T-helper 1 cell (primary cell): Measurements from ENCODE around the gene RABL3.
"Not testable (repeated sequence)": the region's sequence is repeated elsewhere in the genome, so short reads cannot be mapped to it uniquely, and the experiment has no call there.

Source experiments
- DNase-seq, 5 donors: peaks; one replicate each; pipeline ENCODE4 v3.0.0-alpha.2; 2012 to 2020

The RABL3 gene

DNA sequence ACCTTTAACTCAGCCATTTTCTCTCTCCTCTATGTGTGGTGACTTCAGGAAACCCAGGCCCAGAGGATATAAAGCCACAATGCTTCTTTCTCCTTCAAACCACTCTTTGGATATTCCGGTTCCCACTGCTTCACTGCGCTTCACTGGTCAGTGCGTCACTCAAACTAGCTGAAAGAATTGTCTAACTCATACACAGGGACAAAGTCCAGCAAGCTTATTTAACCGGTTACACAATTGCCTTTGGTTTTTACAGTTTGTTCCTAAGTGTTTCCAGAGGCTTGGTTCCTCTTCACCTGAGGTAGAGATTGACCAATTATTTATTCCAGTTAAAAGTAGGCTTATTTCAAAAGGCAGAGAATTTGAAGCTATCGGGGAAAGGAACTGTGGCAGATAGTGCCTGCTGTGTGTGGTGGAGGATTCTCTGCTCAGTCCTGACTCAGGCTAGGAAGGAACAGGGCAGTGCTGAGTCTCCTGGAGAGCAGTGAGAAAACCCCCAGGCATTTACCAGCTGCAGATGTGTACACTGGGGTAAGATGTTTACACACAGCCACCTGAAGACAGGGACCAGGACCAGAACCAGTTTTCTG lies 60.1 kb downstream of the RABL3 start, which contains the start of gene HGD:
HGD (minus strand) TSS at position 145 of the 587 bp plus-strand sequence; CDS start at position 17, 128 bp downstream.
- DNase-seq: no peak

DNA sequence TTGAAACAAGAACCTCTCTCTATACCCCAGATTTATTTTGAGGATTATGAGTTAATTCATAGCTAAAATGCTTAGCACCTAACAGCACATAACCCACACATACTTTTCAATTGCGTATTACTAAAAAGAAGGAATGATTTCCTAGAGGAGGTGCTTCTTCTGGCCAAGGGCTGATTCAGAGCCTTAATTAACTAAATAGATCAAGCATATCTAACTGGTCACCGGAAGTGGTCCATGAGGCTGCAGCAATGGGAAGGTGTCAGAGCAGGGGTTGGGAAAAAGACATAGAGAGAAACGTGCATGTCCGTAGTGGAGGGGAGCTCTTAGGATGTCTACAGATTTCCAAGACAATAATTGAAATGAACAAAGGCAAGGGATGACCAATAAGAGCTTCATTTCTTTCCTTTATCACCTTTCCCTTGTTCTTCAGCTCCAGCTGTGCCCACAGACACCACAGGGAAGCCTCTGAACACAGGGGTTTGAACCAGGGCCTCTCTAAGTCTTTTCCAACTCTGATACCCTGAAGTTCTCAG lies 60.7 kb downstream of the RABL3 start:
- no peak for DNase-seq

DNA sequence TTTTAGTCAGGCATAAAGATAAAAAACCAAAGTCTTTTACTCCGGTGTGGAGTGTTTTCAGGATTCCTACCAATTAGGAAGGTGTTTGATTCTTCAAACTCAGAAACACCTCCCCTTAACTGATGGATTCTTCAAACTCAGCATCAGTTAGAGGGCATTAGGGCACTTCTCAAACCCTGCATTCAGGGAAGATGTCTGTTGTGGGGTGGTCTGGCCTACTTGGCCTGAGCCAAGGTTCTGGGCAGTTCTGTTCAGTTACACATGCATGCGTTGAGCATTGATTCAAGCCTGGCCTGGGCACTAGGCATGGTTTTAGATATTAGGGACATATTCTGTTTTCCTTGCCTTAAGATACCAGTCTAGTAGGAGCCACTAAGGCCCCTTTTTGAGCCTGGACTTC lies 61.3 kb downstream of the RABL3 start:
- DNase-seq: no peak

DNA sequence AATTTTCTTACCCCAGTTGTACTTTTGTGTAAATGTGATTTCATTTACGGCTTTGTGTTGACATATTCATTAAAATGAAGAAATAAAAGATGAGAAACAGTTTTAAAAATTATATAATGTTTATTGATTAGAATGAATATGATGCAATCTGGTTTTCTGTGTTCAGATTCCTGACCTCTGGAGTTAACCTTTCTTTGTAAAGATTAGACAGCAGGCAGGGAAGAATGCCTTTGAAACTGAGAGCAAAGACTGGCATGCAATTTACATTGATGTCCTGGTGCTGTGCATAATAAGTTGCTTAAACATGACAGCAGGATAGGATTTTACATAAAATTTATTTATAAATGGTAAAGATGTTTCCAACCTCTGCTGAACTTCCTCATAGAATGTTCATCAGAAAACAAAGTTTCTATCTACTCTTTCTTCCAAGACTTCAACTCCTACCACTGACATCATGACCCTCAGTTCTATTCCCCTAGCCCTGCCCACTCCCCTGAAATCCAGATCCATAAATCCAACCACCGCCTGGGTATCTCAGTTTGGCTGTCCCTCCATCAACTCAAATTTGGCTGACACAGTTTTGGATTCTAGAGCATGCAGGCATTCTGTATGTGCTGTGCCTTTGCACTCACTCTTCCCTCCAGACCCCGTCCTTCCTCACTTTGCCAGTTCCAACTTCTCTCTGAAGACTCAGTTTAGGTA lies 62.0 kb downstream of the RABL3 start:
- DNase-seq: no peak

DNA sequence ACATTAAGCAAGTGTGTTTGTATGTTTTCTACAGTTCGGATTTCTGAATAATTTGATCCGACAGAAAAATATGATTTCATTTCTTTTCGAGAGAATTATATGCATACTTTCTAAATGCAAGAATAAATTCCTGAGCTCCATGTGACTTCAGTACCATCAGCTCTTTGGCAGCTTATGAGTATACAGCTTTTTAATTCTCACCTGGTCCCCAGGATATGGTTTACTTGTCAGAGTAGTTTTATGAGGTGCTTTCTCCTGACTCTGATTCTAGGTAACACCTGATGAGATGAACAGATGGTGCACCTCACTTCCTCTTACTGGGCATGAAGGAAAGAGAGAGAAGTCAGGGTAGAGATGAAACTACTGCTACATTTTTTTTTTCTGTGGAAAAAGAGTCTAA lies 63.3 kb downstream of the RABL3 start:
- no peak for DNase-seq

DNA sequence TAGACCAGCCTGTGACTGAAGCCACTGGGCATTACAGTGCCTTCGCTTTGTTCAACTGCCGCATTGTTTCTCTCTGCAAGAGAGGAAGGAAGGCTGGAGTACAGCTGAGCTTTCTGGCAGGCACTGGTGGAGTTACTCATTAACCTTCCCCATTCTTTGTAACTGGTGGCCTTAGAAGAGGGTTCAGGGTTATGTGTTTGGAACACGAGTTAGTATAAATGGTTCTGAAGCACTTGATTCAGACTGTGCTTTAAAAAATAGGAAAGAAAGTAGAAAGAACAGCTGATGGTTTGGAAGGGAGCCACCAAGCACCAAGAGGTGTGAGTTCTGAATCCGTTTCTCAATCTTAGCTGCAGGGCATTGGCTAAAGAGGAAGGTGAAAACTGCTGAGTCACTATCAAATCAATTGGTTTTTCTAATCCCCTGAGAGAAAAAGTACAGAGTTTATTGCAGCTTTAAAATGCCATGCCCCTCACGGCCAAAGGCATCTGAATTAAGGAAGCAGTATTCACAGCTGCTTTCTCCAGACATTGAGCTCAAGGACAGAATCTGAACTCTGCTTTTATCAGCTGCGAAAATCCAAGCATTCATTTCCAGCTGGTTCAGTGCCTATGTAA lies 63.9 kb downstream of the RABL3 start:
- peak in 1 of 5 donors; percentile 3 for DNase-seq

DNA sequence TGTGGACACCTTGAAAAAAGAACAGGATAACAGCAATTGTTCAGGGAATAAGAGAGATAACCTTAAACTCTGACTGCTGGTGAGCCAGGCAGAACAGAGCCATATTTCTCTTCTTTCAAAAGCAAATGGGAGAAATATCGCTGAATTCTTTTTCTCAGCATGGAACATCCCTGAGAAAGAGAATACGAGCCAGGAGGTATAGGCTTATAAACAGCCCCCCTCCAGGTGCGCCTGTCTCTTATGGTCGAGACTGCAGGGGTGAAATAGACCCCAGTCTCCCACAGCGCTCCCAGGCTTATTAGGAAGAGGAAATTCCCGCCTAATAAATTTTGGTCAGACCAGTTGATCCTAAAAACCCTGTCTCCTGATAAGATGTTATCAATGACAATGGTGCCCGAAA lies 65.1 kb downstream of the RABL3 start:
- DNase-seq: not testable (repeated sequence)

DNA sequence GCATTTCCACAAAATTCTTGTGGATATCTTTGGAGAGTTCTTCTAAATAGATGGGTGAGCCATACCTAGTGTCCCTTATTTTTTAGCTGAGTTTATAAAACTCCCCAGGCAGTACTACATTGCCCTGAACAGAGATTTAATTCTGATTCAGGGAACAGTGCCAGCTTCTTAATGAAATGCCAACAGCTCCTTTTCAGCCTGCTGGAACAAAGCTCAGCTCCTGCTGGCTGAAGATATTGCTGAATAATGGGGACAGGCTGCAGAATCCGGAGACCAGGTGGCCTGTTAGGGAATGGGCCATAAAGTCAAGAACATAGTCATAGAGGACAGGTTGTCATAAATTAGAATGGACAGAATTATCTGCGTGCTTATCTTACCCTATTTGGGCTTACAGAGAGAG lies 69.2 kb downstream of the RABL3 start:
- no peak for DNase-seq

DNA sequence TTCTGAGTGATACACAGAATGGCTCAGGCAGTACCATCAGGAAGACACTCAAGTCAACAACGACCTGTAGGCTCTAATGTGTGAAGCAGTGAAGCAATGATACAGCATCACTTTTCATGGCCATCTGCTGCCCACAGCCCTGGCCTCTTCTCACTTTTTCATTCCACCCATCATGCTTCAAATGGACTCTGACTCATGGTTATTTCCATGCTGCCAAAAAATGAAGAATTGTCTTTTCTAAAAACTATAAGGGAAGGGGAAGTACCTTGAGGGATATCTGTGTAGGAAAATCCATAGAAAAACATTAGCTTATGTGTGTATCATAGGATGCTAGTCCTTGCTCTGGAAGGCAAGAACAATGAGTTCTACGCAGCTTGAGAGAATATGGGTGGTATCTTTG lies 71.7 kb downstream of the RABL3 start:
- DNase-seq: no peak

DNA sequence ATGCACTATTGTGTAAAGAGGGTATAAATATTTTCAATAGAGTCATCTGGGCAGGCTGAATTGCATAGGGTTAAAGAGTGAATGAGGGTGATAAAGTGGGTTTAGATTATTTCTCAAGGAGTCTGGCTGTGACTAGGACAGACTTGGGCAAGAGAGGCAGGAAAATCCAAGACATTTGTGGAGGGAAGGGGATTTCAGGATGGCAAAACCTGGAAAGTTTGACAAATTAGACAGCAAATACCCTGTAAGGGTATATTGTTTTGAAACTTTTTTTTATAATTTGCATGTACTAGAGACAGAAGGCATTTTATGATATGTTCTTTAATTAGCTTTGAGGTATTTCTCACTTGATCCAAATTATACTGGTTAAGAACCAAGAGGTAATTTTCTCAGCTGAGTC lies 77.4 kb downstream of the RABL3 start:
- no peak for DNase-seq

DNA sequence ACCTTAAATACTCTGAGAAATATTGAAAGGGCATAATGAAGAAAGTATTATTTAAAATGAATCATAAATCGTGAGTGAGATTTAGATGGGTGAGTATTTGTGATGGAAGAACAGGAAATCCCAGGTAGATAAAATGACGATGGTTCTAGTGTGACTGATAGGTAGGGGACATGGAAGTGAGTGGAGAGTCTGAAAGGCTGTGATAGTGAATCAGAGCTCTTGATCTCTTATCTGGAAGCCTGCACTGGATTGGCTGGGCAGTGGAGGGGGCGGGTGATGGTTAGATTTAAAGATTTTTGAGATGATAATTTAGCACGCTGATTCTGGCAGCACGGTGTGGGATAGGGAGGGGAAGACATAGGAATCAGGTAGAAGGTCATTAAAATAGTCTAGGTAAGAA lies 80.4 kb downstream of the RABL3 start:
- DNase-seq: no peak

DNA sequence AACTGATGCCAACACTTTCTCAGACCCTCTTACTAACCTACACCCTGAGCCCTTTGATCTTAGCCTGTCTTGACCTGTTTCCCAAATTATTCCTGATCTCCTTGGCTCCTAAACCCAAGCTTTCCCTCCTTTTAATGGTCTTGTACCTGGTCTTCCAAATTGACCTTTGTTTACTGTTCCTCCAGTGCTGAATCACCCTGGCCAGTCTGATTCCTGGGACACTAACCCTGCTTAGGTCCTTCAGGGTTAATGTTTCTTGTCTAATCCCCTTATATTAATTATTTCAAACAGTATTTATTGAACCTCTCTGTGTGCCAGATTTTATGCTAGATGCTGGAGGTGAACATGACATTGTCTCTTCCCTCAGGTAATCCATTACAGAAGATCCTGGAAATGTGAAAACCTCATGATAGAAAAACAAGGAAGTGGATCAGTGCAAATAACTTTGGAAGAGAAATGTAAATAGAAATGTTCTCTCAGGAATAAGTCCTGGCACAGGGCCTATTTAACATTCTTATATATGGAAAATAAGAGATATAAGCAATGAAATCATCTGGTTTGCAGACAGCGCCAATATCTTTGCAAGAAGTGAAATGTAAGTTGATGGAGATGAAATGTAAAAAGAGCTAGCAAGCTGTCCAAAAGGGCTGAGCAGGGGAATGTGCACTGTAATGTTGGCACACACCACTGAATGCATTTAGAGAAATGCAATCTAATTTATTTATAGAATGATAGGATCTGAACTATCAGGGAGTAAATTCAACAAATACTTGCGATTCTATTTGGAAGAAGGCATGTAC lies 81.0 kb downstream of the RABL3 start:
- DNase-seq: no peak

DNA sequence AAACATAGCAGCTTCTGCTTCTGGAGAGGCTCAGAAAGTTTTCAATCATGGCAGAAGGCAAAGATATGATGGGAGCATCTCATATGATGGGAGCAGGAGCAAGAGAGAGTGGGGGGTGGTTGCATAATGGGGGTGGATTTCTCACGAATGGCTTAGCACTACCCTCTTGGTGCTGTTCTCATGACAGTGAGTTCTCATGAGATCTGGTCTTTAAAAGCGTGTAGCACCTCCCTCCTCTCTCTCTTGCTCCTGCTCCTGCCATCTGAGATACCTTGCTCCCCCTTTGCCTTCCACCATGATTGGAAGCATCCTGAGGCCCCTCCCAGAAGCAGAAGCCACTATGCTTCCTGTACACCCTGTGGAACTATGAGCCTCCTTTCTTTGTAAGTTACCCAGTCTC lies 82.5 kb downstream of the RABL3 start:
- DNase-seq: no peak

DNA sequence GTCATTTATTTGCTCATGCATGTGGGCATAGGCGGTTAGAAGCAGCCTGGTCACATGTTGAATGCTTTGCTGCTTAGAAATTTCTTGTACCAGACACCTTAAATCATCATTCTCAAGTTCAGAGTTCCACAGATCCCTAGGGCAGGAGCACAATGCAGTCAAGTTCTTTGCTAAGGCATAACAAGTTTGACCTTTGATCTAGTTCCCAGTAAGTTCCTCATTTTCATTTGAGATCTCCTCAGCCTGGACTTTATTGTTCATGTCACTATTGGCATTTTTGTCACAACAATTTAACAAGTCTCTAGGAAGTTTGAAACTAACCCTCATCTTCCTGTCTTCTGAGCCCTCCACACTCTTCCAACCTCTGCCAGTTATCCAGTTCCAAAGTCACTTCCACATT lies 83.0 kb downstream of the RABL3 start:
- no peak for DNase-seq

DNA sequence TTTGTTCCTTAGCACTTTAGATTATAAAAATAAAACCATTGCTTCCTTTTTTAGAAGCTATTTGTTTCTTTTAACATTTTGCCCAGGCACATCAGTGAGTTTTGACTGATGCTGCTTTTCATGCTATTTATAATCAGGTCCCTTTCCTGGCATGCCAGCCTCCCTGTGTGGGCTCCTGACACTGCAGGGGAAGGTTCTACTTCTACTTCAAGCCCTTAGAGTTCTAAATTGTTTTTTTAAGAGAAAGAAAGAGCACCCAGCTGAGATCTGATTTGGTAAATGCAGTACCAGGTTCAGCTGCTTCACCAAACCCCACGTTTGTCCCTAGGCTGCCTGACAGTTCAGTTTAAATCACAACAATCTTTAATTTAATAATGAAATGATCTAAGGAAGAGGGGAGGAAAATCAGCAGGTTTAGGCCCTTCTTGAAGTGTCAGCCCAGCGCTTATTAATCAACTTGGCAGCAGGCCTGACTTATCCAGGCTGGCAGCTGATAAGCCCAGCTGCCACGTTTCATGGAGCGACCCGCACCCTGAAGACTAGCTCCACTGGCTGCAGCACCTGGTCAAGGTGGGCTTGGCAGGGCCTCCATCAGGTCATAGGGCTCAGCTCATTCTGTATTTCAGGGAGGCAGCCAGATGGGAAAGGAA lies 89.3 kb downstream of the RABL3 start:
- no peak for DNase-seq

DNA sequence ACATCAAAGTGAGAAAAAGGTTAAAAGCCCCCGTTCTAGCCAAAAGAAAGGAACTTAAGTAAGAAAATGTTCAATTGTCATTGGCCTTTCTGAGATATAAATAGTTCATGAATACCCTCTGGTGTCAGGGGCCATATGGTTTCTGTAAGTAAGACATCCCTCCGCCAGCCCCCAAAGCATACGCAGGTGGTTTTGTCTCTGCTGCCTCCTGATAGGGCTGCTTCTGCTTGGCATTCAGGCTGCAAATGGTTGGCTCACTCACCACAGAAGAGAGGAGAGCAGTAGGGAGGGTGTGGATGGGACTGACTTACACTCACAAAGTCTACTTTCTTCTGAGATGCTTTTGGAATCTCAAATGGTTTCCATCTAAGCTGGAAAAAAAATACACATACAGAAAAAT lies 90.0 kb downstream of the RABL3 start:
- no peak for DNase-seq

DNA sequence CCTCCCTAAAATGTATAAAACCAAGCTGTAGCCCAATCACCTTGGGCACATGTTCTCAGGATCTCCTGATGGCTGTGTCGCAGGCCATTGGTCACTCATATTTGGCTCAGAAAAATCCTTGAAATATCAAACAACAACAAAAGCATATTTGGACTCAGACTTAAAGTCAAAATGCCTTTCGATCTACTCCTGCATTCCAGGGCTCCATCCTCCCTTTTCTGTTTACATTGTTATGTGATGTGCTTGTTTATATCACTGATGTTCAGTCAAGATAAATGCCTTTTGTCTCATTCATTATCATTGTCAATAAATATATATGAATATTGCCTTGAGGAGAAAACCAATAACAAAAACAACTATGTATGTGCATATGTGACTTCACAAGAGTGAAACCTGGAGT lies 92.0 kb downstream of the RABL3 start:
- no peak for DNase-seq

DNA sequence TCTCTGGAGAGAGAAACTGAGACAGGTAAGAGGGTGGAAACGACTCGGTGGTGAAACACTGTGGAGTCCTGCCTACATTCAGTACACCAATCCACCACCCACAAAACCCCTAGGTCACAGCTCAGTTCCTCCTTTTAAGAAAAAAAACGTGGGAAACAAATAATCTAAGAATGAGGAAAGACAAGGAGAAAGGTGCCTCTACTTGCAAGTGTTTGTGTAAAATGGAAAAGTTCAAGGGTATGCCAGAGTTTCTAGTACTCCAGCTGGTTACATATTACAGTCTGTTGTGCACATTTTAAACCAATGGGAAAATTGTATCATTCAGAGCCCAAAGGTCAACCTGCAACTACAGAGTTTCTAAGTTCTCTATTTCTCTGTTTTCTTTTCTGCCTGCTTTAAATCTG lies 92.5 kb downstream of the RABL3 start:
- no peak for DNase-seq

DNA sequence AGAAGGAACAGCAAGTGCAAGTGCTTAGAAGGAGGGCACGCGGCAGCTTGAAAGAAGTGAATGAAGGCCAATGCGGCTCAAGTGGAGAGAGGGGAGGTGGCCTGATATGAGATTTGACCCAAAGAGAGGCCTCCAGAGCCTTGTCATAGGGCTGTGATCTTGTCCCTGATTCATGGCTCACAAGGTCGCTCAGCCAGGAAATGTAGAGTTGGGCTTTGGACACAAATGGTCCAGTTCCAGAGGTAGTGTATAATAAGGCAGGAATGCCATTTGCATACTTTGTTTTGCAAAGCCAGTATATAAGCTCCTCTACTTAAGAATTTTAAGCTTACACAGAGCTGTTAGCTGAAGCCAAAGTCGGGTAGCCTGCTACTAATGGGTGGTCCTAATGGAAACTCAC lies 94.0 kb downstream of the RABL3 start:
- DNase-seq: no peak

DNA sequence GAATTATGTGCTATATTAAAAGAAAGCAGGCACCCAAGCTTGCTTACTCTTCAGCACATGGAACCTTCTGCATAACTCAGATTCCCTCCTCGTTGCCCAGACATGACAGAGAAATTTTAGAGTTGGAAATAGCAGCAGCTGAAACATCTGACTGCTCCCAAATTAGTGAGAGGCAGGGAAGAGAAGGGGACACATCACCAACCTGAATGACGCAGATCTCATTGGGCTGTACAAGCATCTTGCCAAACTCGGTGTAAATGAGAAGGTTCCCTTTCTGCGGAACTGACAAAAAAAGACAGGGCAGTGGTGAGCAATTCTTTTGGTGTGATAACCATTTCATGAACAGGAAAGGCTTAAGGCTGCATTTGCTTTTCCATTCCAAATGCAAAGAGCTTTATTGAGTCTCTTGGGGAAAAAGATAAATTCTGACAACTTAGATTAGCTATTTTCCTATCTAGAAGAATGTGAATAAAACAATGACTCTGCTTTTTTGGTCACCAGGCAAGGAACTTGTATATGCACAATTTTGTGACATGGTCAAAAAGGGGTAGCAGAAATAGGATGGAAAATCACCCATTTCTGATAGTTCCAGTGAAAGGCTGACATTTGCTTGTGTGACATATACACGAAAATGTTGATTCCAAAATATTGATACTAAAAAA lies 95.4 kb downstream of the RABL3 start:
- DNase-seq: no peak

DNA sequence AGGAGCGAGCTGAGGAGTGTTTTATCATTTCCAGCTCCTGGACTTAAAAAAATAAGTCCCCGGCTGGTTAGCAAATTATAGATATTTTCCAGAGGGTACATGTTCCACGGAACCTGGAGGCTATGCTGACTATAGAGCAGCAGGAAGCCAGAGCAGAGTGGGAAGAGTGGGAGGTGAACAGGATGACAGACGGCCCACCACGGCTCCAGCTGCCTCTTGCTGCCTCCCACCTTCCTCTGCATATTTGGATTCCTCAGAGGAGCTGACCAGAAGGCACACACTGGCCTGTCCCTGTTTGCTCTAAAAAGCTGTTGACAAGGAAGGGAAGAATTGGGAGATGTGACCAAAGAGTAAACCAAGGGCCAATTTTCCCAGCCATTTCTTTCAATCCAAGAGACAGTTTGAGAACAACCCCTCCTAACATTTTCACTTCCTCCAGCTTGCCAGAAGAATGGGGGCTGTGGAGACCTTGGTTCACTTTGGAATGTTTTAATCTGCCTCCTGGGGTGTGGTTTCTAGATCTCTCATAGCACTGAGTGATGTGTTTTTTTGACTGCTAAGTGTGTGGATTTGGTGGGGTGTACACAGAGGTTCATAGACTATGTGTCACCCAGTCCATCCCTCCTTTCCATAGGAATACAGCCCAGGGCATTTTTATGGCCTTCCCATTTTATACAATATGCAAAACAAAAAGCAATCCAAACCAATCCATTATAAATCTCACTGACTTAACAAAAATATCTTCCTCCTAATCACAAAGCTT lies 97.1 kb downstream of the RABL3 start:
- no peak for DNase-seq
